ENCODE measurements around the gene OR52H1. TPM values are rescaled to one million over a fixed set of nuclear protein-coding genes. Genes with fewer than 3 reads are reported as not detected.

Gene OR52H1
- total and polyA plus RNA-seq, 2 of the 8 experiments (the other 6 are each of a cell fraction or from before 2014, with no cell fraction given), result 0.09 TPM; not detected in 1

DNA sequence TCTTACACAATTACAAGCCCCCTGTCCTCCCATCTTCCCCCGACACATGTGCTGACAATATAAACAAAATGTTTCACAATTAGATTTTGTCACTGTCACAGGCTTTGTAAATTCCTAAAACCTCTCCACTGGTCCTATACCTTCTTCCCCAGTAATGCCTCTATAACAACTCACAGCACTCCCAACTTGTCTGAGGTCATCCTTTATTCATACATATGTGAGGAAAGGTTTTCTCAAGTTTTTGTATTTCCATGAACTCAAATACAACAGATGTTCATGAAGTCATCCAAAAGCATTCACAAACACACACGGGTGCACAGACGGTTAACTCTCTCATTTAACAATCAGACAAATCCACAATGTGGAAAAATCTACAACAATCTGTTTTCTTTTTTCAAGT, 1.9 kb downstream of the OR52H1 start:
- Histone ChIP-seq H2BK120ac (replicated peaks; ENCODE audit: low read depth, low read length) (no peak overlapping the region), H3K4me2 (ENCODE audit: insufficient read depth in 1 of 2, low read depth in 2 of 2, low read length in 2 of 2) (no peak overlapping the region), H3K27ac (ENCODE audit: low read depth, low read length) (no peak overlapping the region), H3K79me1 (ENCODE audit: low read depth, low read length) (no peaks in the 10 kb centered on the region), H3K56ac (replicated peaks; ENCODE audit: insufficient read length, low read depth, low read length) (no peak overlapping the region), H2BK5ac (ENCODE audit: low read depth, low read length) (no peak overlapping the region), H2AFZ (ENCODE audit: low read length) (no peak overlapping the region), H4K8ac (ENCODE audit: extremely low read depth, insufficient read depth, low read length) (no peak overlapping the region), H3K4me3 (ENCODE audit: extremely low read depth in 1 of 4, insufficient read depth in 2 of 4, low read depth in 3 of 4, low read length in 4 of 4) (no peak overlapping the region), H3K79me2 (ENCODE audit: control insufficient read depth in 1 of 2, insufficient read depth in 2 of 2, low read length in 2 of 2) (no peaks in the 10 kb centered on the region), H3K9me3 (ENCODE audit: insufficient read depth in 2 of 2, low read depth in 1 of 2, low read length in 1 of 2) (no peaks in the 10 kb centered on the region), H4K20me1 (replicated peaks in 1 of 2; ENCODE audit: control insufficient read depth in 1 of 2, insufficient read depth in 2 of 2, low read length in 2 of 2) (no peaks in the 10 kb centered on the region), H3K4ac (replicated peaks; ENCODE audit: insufficient read length, low read depth, low read length) (no peak overlapping the region), H4K91ac (replicated peaks; ENCODE audit: insufficient read length, low read length) (no peak overlapping the region), H3K23me2 (ENCODE audit: low read depth, low read length) (no peaks in the 10 kb centered on the region), H3K27me3 (replicated peaks in 1 of 4; ENCODE audit: control insufficient read depth in 3 of 4, extremely low read depth in 1 of 4, insufficient read depth in 3 of 4, low read length in 3 of 4) (no peaks in the 10 kb centered on the region), H2BK15ac (ENCODE audit: low read length) (no peak overlapping the region), H2BK20ac (ENCODE audit: low read length) (no peak overlapping the region), H3K23ac (ENCODE audit: insufficient read length) (no peak overlapping the region), H2BK12ac (ENCODE audit: low read depth, low read length) (no peak overlapping the region), H2AK5ac (ENCODE audit: low read depth, low read length) (no peak overlapping the region), H3K14ac (ENCODE audit: insufficient read length) (no peak overlapping the region), H3K9ac (replicated peaks in 1 of 4; ENCODE audit: extremely low read depth in 1 of 4, low read depth in 3 of 4, low read length in 3 of 4) (no peak overlapping the region), H4K5ac (ENCODE audit: insufficient read length, low read depth, low read length) (no peak overlapping the region), H3K4me1 (replicated peaks in 1 of 4; ENCODE audit: control insufficient read depth in 3 of 4, insufficient read depth in 4 of 4, low read length in 3 of 4) (no peaks in the 10 kb centered on the region), H3K18ac (ENCODE audit: extremely low read depth, low read length) (no peak overlapping the region), H3K36me3 (ENCODE audit: control insufficient read depth in 2 of 4, insufficient read depth in 4 of 4, low read length in 3 of 4) (no peaks in the 10 kb centered on the region)
- FAIRE-seq (no peak), DNase-seq (ENCODE audit: low read depth in 1 of 2, low spot score in 2 of 2) (no peak)
- ChIA-PET CTCF (ENCODE audit: partially characterized antibody) (no interaction called here), POLR2A (ENCODE audit: partially characterized antibody) (no interaction called here)
- WGBS, 2 experiments (ENCODE audit: extremely low coverage in 1 of 2, insufficient coverage in 1 of 2, insufficient read length in 1 of 2, insufficient replicate concordance in 2 of 2, low coverage in 1 of 2, low lambda C conversion rate in 2 of 2, missing lambda C conversion rate in 1 of 2), result 86 to 100% methylated on average over 1 to 3 of the region's 3 CpGs
- TF ChIP-seq, protein P1, sequence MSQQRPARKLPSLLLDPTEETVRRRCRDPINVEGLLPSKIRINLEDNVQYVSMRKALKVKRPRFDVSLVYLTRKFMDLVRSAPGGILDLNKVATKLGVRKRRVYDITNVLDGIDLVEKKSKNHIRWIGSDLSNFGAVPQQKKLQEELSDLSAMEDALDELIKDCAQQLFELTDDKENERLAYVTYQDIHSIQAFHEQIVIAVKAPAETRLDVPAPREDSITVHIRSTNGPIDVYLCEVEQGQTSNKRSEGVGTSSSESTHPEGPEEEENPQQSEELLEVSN (IDR thresholded peaks at IDR 0.05), result no peak
- TF ChIP-seq POLR2A (IDR thresholded peaks at IDR 0.05; ENCODE audit: control extremely low read depth in 1 of 2, low read depth in 2 of 2, low read length in 2 of 2), result no peak
- no peak for TF ChIP-seq RAD21 (IDR thresholded peaks at IDR 0.05 in 1 of 2, conservative IDR thresholded peaks at IDR 0.05 in 1 of 2; ENCODE audit: low read depth in 2 of 2, low read length in 2 of 2)
- no peak for TF ChIP-seq EZH2 (IDR thresholded peaks at IDR 0.05; ENCODE audit: low read depth, low read length, severe bottlenecking)
- no peak for TF ChIP-seq YY1 (IDR thresholded peaks at IDR 0.05; ENCODE audit: low read depth, low read length)
- TF ChIP-seq RFX5 (IDR thresholded peaks at IDR 0.05; ENCODE audit: borderline replicate concordance, low read depth, low read length), result no peak
- no peak for TF ChIP-seq SP2 (IDR thresholded peaks at IDR 0.05; ENCODE audit: low read length)
- TF ChIP-seq POLR2AphosphoS5 (IDR thresholded peaks at IDR 0.05; ENCODE audit: low read depth, low read length), result no peak
- TF ChIP-seq ZNF274 (IDR thresholded peaks at IDR 0.05; ENCODE audit: borderline replicate concordance, extremely low read depth, low read length), result no peak
- TF ChIP-seq SIRT6 (IDR thresholded peaks at IDR 0.05; ENCODE audit: low read length), result no peak
- no peak for TF ChIP-seq CBX5 (IDR thresholded peaks at IDR 0.05; ENCODE audit: low read depth, low read length)
- no peak for TF ChIP-seq TBP (IDR thresholded peaks at IDR 0.05; ENCODE audit: low read depth, low read length)
- TF ChIP-seq, protein P2, sequence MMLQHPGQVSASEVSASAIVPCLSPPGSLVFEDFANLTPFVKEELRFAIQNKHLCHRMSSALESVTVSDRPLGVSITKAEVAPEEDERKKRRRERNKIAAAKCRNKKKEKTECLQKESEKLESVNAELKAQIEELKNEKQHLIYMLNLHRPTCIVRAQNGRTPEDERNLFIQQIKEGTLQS (IDR thresholded peaks at IDR 0.05; ENCODE audit: insufficient read depth, low read depth, low read length), result no peak

Data from H1 (cell line).